Transverse colon (tissue), 4 donors: ENCODE measurements around the gene PCBP3.

Experiments
- EP300 ChIP-seq: sonication (generic); formaldehyde crosslinking; IDR thresholded peaks from one replicate; pipeline ENCODE4 v1.6.1; 2017; ENCODE audit warnings: antibody characterized with exemption, low read depth
- POLR2A ChIP-seq: fragments of 450-650 bp; IDR thresholded peaks from one replicate; pipeline ENCODE4 v1.6.1; 2016; ENCODE audit warnings: antibody characterized with exemption, mild to moderate bottlenecking, moderate library complexity
- POLR2AphosphoS5 ChIP-seq, 3 donors: sonication (generic); formaldehyde crosslinking; IDR thresholded peaks; one replicate each; pipeline ENCODE4 v1.6.1; 2016; ENCODE audit warnings: antibody characterized with exemption in 3 of 3
- TF ChIP-seq, protein P1 (sequence below), 5 experiments: fragments of 200-600 bp in 3 of 5; fragments of 450-650 bp in 2 of 5; sonication (generic) in 3 of 5; IDR thresholded peaks; 1 replicate in 2 of 5; 2 replicates in 3 of 5; pipeline ENCODE4 v1.5.1; 2016 to 2017; ENCODE audit warnings: antibody characterized with exemption in 5 of 5, inconsistent platforms in 3 of 5, mild to moderate bottlenecking in 2 of 5, moderate library complexity in 1 of 5

DNA sequence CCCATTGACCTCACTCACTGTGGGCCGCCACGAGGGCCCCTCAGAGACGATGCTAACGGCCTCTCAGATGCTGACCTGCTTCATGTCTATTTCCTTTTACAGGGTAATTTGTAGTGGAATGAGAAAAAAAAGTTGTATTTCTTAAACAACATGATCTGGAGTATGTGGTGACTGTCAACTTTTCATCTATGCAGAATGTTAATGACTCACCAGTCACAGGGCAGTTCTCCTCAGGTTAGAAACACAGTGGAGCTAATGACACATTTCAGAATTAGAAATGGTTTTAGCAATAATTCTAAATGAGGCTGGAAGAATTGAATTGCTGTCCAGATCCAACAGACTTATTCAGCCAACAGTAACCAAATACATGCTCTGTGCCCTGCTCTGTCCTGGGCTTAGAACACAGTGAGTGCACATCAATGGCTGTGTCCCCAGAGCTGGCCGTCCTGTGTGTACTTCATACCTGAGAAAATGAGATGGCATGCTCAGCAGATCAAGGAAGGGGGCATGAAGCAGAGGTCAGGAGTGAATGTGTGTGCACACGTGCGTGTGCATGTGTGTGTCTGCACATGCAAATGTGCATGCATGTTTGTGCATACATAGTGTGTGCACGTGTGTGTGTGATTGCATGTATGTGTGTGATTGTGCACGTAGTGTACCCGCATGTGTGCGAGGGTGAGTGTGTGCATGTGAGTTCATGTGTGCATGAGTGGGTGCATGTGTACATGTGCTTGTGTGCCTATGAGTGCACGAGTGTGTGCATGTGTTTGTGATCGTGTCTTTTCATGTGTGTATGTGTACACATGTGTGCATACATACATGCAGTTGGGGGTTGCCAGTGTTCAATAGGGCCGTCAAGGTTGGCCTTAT is 145.3 kb downstream of the PCBP3 start:
- no peak for TF ChIP-seq POLR2A
- TF ChIP-seq, protein P1, sequence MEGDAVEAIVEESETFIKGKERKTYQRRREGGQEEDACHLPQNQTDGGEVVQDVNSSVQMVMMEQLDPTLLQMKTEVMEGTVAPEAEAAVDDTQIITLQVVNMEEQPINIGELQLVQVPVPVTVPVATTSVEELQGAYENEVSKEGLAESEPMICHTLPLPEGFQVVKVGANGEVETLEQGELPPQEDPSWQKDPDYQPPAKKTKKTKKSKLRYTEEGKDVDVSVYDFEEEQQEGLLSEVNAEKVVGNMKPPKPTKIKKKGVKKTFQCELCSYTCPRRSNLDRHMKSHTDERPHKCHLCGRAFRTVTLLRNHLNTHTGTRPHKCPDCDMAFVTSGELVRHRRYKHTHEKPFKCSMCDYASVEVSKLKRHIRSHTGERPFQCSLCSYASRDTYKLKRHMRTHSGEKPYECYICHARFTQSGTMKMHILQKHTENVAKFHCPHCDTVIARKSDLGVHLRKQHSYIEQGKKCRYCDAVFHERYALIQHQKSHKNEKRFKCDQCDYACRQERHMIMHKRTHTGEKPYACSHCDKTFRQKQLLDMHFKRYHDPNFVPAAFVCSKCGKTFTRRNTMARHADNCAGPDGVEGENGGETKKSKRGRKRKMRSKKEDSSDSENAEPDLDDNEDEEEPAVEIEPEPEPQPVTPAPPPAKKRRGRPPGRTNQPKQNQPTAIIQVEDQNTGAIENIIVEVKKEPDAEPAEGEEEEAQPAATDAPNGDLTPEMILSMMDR (IDR thresholded peaks at IDR 0.05), result no peak
- TF ChIP-seq EP300, result no peak
- TF ChIP-seq POLR2AphosphoS5 (IDR thresholded peaks at IDR 0.05), result no peak
